Ascending aorta (tissue), 2 donors: Measurements from ENCODE around the gene GNB1L. TPM values are rescaled to one million over a fixed set of nuclear protein-coding genes. Genes with fewer than 3 reads are reported as not detected.

ENCODE experiments used
- DNase-seq, 2 donors: peaks; one replicate each; pipeline ENCODE4 v3.0.0-alpha.2; 2019; ENCODE audit warnings: low spot score in 2 of 2
- H3K27ac ChIP-seq, 2 donors: fragments of 200-600 bp; sonication (generic); one replicate each; pipeline ENCODE4 v1.5.1; 2016 to 2017; ENCODE audit warnings: mild to moderate bottlenecking in 1 of 2
- H3K27me3 ChIP-seq: fragments of 200-600 bp; sonication (generic); one replicate; pipeline ENCODE4 v1.5.1; 2017
- H3K36me3 ChIP-seq, 2 donors: fragments of 200-600 bp; sonication (generic); one replicate each; pipeline ENCODE4 v1.5.1; 2016
- H3K4me1 ChIP-seq, 2 donors: fragments of 200-600 bp; sonication (generic); one replicate each; pipeline ENCODE4 v1.5.1; 2016 to 2017; ENCODE audit warnings: mild to moderate bottlenecking in 1 of 2
- H3K4me3 ChIP-seq, 2 donors: fragments of 200-600 bp; sonication (generic); one replicate each; pipeline ENCODE4 v1.5.1; 2016 to 2017; ENCODE audit warnings: mild to moderate bottlenecking in 1 of 2
- H3K9me3 ChIP-seq, 2 donors: fragments of 200-600 bp; sonication (generic); one replicate each; pipeline ENCODE4 v1.5.1; 2016
- intact Hi-C: fragments of 100-400 bp; cut with DNase I; formaldehyde crosslinking; loops from one replicate; pipeline ENCODE4 v1.15.1; 2023
- total RNA-seq: library from RNA; depleted of rRNA; stranded (reverse); fragments of >200 nt; gene quantifications from one replicate; pipeline ENCODE4 v1.1.0, GENCODE V29; 2016
- TF ChIP-seq, protein P1 (sequence below), 3 experiments: fragments of 200-600 bp in 2 of 3; fragments of 450-650 bp in 1 of 3; sonication (generic) in 2 of 3; IDR thresholded peaks; one replicate each; pipeline ENCODE4 v1.5.1; 2016 to 2019; ENCODE audit warnings: antibody characterized with exemption in 3 of 3, mild to moderate bottlenecking in 1 of 3, moderate library complexity in 1 of 3

The GNB1L gene
- total RNA-seq, 1 donor from 2014 or later: 7.9 TPM

DNA sequence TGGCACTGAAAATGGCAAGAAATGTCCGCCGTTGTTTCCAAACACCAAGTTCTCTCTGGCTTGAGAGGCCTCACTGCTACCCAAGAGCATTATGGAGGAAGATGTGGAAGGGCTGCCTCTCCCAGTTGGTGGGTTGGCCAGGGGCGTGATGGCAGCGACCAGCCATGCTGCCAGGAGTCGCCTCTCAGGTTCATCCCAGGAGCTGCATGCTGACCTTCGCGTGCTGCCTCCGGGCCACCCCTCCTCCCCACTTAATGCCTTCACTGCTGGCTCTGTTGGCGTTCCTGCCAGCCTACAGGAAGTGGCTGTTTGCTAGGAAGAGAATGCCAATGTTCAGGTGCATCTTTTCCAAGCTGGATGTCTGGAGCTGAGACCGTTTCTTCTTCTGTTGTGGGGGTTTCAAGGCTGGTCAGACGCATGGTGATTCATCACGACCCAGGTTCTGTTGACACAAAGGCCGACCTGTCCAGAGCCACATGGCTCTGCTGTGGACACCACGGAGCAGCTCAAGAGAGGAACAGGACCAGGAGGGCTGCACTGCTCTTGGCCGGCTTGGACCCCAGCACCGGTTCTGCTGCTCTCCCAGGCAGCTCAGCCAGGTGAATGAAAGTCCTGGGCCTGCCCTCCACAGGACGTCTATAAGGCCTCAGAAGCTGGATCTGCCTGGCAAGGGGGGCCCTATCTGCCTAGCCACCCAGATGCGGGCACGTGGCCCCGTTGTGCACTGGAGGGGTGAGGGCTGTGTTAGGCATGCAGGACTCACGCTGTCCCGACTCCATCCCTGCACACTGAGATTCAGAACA is 69.0 kb downstream of the GNB1L start:
- DNase-seq: no peak
- Histone ChIP-seq H3K4me1 (no peaks in the 10 kb centered on the region), H3K4me3 (no peak overlapping the region), H3K36me3 (peaks cover 3 to 19% of the 10 kb centered on the region in 2 donors), H3K27me3 (no peaks in the 10 kb centered on the region), H3K9me3 (no peaks in the 10 kb centered on the region), H3K27ac (no peak overlapping the region)
- intact Hi-C loops: no loop called here
- TF ChIP-seq, protein P1, sequence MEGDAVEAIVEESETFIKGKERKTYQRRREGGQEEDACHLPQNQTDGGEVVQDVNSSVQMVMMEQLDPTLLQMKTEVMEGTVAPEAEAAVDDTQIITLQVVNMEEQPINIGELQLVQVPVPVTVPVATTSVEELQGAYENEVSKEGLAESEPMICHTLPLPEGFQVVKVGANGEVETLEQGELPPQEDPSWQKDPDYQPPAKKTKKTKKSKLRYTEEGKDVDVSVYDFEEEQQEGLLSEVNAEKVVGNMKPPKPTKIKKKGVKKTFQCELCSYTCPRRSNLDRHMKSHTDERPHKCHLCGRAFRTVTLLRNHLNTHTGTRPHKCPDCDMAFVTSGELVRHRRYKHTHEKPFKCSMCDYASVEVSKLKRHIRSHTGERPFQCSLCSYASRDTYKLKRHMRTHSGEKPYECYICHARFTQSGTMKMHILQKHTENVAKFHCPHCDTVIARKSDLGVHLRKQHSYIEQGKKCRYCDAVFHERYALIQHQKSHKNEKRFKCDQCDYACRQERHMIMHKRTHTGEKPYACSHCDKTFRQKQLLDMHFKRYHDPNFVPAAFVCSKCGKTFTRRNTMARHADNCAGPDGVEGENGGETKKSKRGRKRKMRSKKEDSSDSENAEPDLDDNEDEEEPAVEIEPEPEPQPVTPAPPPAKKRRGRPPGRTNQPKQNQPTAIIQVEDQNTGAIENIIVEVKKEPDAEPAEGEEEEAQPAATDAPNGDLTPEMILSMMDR (IDR thresholded peaks at IDR 0.05): no peak

DNA sequence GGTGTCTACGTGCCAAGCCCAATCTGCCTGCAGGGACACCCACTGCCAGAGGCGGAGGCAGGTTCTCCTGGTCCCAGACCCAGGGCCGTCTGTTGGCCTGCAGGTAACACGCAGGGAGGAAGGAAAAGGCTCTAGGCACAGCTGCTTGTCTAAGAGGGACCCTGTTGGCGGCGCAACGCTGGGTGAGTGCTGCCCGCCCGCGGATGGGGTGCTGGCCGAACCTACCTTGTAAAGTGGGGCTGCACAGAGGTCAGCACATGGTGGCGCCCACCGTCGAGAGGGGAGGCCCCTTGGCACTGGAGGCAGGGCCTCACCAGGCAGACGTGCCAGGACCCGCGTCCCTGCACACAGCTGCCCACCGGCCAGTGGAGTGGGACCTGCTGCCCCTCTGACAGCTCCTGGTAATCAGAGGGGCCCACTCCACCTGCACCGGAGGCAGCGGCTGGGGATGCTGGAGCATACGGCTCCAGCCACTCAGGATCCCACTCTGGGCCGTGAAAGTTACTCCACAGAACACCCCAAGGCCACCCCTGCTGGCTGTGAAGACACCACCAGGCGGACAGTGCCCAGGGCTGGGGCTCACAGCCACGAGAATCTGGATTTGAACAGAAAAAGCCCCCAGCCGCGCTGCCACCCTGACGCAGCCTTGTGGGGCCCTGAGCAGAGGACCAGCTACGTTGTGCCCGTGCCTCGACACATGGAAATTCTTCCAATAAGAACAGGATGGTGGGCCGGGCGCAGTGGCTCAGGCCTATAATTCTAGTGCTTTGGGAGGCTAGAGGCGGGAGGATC is 70.1 kb downstream of the GNB1L start:
- no peak for DNase-seq
- Histone ChIP-seq H3K4me3 (no peak overlapping the region), H3K27me3 (no peaks in the 10 kb centered on the region), H3K4me1 (no peaks in the 10 kb centered on the region), H3K36me3 (peaks cover 3 to 19% of the 10 kb centered on the region in 2 donors), H3K9me3 (no peaks in the 10 kb centered on the region), H3K27ac (no peak overlapping the region)
- TF ChIP-seq, protein P1 (IDR thresholded peaks at IDR 0.05): no peak
- intact Hi-C loops: no loop called here

DNA sequence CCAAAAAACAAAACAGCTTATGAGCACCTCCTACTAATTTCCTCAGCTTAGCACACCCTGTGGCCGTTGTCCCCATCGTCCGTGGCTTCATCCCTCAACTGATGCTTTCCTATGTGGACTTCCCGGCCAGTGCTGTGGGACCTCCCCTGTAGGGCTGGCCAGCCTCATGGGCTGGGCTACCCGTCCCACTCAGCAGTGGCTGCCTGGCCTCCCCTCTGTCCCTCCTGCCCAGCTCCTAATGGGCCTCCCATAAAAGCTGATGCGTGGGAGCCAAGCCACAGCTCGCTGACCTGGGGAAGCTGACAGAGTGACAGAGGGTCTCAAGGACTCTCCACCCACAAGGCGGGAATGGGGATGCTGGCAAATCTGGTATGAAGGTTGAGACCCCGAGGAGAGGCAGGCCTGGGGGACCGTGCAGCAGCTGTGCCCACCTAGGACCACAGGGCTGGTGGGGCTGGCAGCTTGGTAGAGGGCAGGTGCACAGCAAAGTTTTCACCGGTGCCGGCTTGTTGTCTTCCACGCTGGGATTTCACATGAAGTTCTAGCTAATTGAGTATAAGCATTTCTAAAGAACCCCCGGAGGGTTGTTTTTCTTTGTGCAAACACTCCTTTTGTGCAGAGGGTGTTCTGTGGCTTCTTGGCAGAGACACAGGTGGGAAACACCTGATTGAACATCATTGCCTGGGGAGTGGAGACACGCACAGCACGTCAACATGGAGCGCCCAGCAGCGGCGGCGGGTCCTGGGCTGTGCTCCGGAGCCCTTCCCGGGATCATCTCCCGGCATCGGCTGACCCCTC is 70.9 kb downstream of the GNB1L start:
- TF ChIP-seq, protein P1 (IDR thresholded peaks at IDR 0.05): no peak
- no peaks in the 10 kb centered on the region for H3K4me1 ChIP-seq
- H3K9me3 ChIP-seq: no peaks in the 10 kb centered on the region
- intact Hi-C loops: no loop called here
- H3K27ac ChIP-seq: no peak overlapping the region
- peaks cover 3 to 11% of the 10 kb centered on the region in 2 donors for H3K36me3 ChIP-seq
- H3K4me3 ChIP-seq: no peak overlapping the region
- no peaks in the 10 kb centered on the region for H3K27me3 ChIP-seq
- DNase-seq: no peak

DNA sequence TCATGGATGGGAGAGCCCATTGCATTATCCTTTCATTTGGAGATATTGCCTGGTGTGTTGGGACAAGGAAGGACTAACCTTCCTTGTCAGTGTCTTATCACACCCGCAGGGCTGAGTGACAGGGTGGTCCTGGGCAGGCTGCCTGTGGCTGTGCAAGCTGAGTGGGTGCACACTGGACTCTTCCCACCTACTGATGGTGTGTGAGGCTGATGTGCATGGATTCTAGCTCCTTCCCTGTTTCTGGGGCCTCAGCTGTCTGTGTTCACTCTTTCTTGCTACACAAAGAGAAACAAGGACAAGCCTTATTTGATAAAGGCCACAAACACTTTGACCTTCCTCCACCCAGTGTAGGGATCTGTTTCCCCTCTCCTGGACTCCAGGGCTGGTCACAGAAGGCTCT is 72.1 kb downstream of the GNB1L start:
- no peaks in the 10 kb centered on the region for H3K27me3 ChIP-seq
- no peak for DNase-seq
- intact Hi-C loops: no loop called here
- no peaks in the 10 kb centered on the region for H3K4me1 ChIP-seq
- H3K36me3 ChIP-seq: no peaks in the 10 kb centered on the region
- no peak overlapping the region for H3K27ac ChIP-seq
- TF ChIP-seq, protein P1 (IDR thresholded peaks at IDR 0.05): no peak
- no peak overlapping the region for H3K4me3 ChIP-seq
- no peaks in the 10 kb centered on the region for H3K9me3 ChIP-seq

DNA sequence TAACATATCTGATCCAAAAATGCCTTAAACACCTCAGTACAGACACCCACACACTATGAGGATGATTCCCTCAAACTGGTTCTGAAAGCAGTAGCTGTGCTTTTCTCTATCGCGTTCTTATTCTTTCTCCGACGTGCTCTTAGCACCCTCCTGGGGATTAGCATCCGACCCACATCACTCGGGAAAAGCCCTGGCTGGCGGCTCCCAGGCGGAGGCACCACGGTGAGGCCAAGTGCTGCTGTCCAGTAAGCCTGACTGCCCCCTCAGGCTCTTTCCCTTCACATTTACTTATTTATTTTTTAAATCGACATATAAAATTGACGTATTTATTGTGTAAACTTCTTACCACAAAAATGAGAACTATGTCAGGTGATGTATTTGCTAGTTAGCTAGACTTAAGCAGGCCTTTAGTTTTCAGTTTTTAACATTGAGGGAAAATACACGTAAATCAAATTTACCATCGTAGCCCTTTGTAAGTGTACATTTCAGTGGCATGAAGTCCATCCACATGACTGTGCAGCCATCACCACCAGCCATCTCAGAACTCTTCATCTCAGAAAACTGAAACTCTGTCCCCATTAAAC is 74.9 kb downstream of the GNB1L start:
- Histone ChIP-seq H3K4me3 (no peak overlapping the region), H3K27me3 (no peaks in the 10 kb centered on the region), H3K27ac (no peak overlapping the region), H3K36me3 (no peaks in the 10 kb centered on the region), H3K9me3 (no peaks in the 10 kb centered on the region), H3K4me1 (no peaks in the 10 kb centered on the region)
- no peak for DNase-seq
- TF ChIP-seq, protein P1 (IDR thresholded peaks at IDR 0.05): no peak
- intact Hi-C loops: no loop called here
